ENCODE results near the gene AUTS2. TPM values are rescaled to one million over a fixed set of nuclear protein-coding genes. Genes with fewer than 3 reads are reported as not detected.

The AUTS2 gene
- total RNA-seq, 1 experiment from 2014 or later: 42.1 TPM

GRCh38 chr7:70134029-70134770 is 535.9 kb downstream of the AUTS2 start:
- Histone ChIP-seq H3K4me3 (ENCODE audit: low read depth, low read length, poor library complexity, severe bottlenecking) (no peak overlapping the region), H3K27ac (ENCODE audit: low read depth, low read length, poor library complexity, severe bottlenecking) (no peak overlapping the region), H3K4me1 (ENCODE audit: insufficient read depth, low read length, poor library complexity, severe bottlenecking) (peaks cover 14% of the 10 kb centered on the region), H3K27me3 (replicated peaks; ENCODE audit: insufficient read depth, low read depth, low read length, poor library complexity) (no peaks in the 10 kb centered on the region), H3K9me3 (ENCODE audit: low read depth, low read length, poor library complexity, severe bottlenecking) (no peaks in the 10 kb centered on the region), H3K36me3 (ENCODE audit: insufficient read depth, low read length, poor library complexity, severe bottlenecking) (no peaks in the 10 kb centered on the region)
- intact Hi-C loops (cut with micrococcal nuclease; ENCODE audit: unreplicated experiment): no loop called here
- TF ChIP-seq EZH2 (IDR thresholded peaks at IDR 0.05; ENCODE audit: borderline replicate concordance, low read depth, low read length, poor library complexity, severe bottlenecking): no peak
- TF ChIP-seq, protein P1, sequence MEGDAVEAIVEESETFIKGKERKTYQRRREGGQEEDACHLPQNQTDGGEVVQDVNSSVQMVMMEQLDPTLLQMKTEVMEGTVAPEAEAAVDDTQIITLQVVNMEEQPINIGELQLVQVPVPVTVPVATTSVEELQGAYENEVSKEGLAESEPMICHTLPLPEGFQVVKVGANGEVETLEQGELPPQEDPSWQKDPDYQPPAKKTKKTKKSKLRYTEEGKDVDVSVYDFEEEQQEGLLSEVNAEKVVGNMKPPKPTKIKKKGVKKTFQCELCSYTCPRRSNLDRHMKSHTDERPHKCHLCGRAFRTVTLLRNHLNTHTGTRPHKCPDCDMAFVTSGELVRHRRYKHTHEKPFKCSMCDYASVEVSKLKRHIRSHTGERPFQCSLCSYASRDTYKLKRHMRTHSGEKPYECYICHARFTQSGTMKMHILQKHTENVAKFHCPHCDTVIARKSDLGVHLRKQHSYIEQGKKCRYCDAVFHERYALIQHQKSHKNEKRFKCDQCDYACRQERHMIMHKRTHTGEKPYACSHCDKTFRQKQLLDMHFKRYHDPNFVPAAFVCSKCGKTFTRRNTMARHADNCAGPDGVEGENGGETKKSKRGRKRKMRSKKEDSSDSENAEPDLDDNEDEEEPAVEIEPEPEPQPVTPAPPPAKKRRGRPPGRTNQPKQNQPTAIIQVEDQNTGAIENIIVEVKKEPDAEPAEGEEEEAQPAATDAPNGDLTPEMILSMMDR (conservative IDR thresholded peaks at IDR 0.05; ENCODE audit: low read depth, low read length): no peak
- peak; percentile 24 for DNase-seq (ENCODE audit: low spot score)
- ChIA-PET POLR2A (ENCODE audit: low non-redundant PET) (interaction anchor here (0.5 kb wide), 1 partner anchor 73 kb away, joined by 4 read pairs; no protein-coding TSS in a partner anchor), CTCF (no interaction called here)
- no TSS peak for BruUV-seq (replicated peaks)

DNA sequence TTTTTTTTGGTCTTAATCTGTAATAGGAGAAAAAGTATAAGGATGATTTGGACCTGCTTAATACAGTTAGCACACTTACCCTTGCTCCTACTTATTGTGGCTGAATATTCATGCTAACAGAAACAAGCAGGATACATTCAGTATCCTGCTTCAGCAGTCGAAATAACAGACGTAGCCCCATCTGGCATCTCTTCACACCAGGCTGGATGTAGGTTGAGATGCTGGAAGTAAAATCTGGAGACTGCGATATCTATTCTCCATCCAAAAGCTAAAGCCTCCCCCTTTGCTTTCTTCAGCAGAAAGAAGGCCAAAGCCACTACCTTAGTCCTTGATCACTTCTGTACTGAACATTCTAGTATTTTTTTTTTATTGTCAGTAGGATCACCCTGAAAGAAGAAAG is 537.4 kb downstream of the AUTS2 start:
- ChIA-PET POLR2A (ENCODE audit: low non-redundant PET) (no interaction called here), CTCF (no interaction called here)
- Histone ChIP-seq H3K36me3 (ENCODE audit: insufficient read depth, low read length, poor library complexity, severe bottlenecking) (no peaks in the 10 kb centered on the region), H3K4me1 (ENCODE audit: insufficient read depth, low read length, poor library complexity, severe bottlenecking) (peaks cover 14% of the 10 kb centered on the region), H3K9me3 (ENCODE audit: low read depth, low read length, poor library complexity, severe bottlenecking) (no peaks in the 10 kb centered on the region), H3K4me3 (ENCODE audit: low read depth, low read length, poor library complexity, severe bottlenecking) (no peak overlapping the region), H3K27me3 (replicated peaks; ENCODE audit: insufficient read depth, low read depth, low read length, poor library complexity) (no peaks in the 10 kb centered on the region), H3K27ac (ENCODE audit: low read depth, low read length, poor library complexity, severe bottlenecking) (no peak overlapping the region)
- intact Hi-C loops (cut with micrococcal nuclease; ENCODE audit: unreplicated experiment): no loop called here
- no TSS peak for BruUV-seq (replicated peaks)
- TF ChIP-seq, protein P1 (conservative IDR thresholded peaks at IDR 0.05; ENCODE audit: low read depth, low read length): no peak
- TF ChIP-seq EZH2 (IDR thresholded peaks at IDR 0.05; ENCODE audit: borderline replicate concordance, low read depth, low read length, poor library complexity, severe bottlenecking): no peak
- DNase-seq (ENCODE audit: low spot score): no peak

DNA sequence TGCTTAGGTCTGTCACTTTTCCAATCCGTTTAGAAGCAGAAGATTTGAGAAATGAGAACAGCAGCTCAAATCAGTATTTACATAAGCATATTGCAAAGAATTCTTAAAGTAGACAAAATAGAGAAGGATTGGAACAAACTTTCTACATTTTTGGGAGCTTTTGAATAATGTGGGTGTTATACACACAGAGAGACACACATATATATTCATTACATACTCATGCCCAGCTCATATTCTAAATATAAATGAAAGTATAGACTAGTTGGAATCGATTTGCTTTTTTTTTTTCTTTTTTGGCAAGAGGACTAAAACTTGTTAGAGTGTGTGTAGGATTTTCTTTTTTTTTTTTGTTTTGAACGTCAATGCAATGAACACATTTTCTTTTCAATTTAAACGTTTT is 538.9 kb downstream of the AUTS2 start:
- POLR2A ChIA-PET (ENCODE audit: low non-redundant PET): no interaction called here
- Histone ChIP-seq H3K36me3 (ENCODE audit: insufficient read depth, low read length, poor library complexity, severe bottlenecking) (no peaks in the 10 kb centered on the region), H3K27ac (ENCODE audit: low read depth, low read length, poor library complexity, severe bottlenecking) (no peak overlapping the region), H3K4me3 (ENCODE audit: low read depth, low read length, poor library complexity, severe bottlenecking) (no peak overlapping the region), H3K27me3 (replicated peaks; ENCODE audit: insufficient read depth, low read depth, low read length, poor library complexity) (no peaks in the 10 kb centered on the region), H3K4me1 (ENCODE audit: insufficient read depth, low read length, poor library complexity, severe bottlenecking) (peaks cover 14% of the 10 kb centered on the region), H3K9me3 (ENCODE audit: low read depth, low read length, poor library complexity, severe bottlenecking) (no peaks in the 10 kb centered on the region)
- CTCF ChIA-PET: no interaction called here
- intact Hi-C loops (cut with micrococcal nuclease; ENCODE audit: unreplicated experiment): no loop called here
- no peak for DNase-seq (ENCODE audit: low spot score)
- no TSS peak for BruUV-seq (replicated peaks)
- TF ChIP-seq EZH2 (IDR thresholded peaks at IDR 0.05; ENCODE audit: borderline replicate concordance, low read depth, low read length, poor library complexity, severe bottlenecking): no peak
- TF ChIP-seq, protein P1 (conservative IDR thresholded peaks at IDR 0.05; ENCODE audit: low read depth, low read length): no peak

Measured in A673 (cell line).